Keratinocyte (primary cell): ENCODE results near the gene KCTD1.

Experiments used
- EZH2 ChIP-seq: IDR thresholded peaks from one replicate; pipeline ENCODE4 v1.6.1; 2012; ENCODE audit warnings: inconsistent platforms, mild to moderate bottlenecking, low read length, moderate library complexity
- TF ChIP-seq, protein P1 (sequence below), 3 experiments: IDR thresholded peaks in 1 of 3; conservative IDR thresholded peaks in 1 of 3; optimal IDR thresholded peaks in 1 of 3; 2 replicates in 2 of 3; 3 replicates in 1 of 3; pipeline versions ENCODE3 to v1.5.1; 2011; ENCODE audit warnings: low read length in 3 of 3, mild to moderate bottlenecking in 3 of 3, moderate library complexity in 2 of 3, control low read depth in 1 of 3, inconsistent platforms in 1 of 3; ENCODE audit not compliant: insufficient read depth in 2 of 3; ENCODE audit errors: extremely low read depth in 1 of 3

DNA sequence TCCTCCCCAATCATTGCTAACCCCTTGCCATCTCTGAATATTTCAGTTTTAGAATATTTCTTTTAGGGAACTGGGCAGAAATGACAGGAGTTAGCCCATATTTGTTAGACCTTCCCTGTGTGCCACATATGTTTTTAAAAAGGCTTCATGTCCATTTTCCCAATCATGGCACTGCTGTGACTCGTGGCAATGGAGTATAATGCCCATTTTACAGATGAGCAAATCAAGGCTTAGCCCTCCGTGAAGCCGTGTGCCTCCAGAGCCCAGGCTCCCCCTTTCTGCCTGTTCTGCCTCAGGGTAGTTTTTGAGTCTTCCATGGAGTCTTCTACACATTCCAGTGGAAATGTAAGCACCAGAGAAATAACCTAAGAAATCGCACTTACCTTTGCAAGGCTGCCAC lies 130.1 kb downstream of the KCTD1 start:
- TF ChIP-seq, protein P1, sequence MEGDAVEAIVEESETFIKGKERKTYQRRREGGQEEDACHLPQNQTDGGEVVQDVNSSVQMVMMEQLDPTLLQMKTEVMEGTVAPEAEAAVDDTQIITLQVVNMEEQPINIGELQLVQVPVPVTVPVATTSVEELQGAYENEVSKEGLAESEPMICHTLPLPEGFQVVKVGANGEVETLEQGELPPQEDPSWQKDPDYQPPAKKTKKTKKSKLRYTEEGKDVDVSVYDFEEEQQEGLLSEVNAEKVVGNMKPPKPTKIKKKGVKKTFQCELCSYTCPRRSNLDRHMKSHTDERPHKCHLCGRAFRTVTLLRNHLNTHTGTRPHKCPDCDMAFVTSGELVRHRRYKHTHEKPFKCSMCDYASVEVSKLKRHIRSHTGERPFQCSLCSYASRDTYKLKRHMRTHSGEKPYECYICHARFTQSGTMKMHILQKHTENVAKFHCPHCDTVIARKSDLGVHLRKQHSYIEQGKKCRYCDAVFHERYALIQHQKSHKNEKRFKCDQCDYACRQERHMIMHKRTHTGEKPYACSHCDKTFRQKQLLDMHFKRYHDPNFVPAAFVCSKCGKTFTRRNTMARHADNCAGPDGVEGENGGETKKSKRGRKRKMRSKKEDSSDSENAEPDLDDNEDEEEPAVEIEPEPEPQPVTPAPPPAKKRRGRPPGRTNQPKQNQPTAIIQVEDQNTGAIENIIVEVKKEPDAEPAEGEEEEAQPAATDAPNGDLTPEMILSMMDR (optimal IDR thresholded peaks at IDR 0.05 in 1 of 3, IDR thresholded peaks at IDR 0.05 in 1 of 3, conservative IDR thresholded peaks at IDR 0.05 in 1 of 3; ENCODE audit: extremely low read depth in 1 of 3, insufficient read depth in 2 of 3, low read length in 3 of 3) = no peak
- TF ChIP-seq EZH2 = no peak
